Upper lobe of left lung (tissue), 6 donors: ENCODE results near the gene AREL1. TPM values are rescaled to one million over a fixed set of nuclear protein-coding genes. Genes with fewer than 3 reads are reported as not detected.

Experiments used
- ATAC-seq, 2 donors: fragments of 200-7000 bp; cut with Tn5 transposase; one replicate each; pipeline ENCODE4 v1.9.1; 2022; ENCODE audit warnings: mild to moderate bottlenecking in 2 of 2, moderate library complexity in 2 of 2; ENCODE audit not compliant: low FRiP score in 2 of 2
- DNase-seq, 2 donors: peaks; one replicate each; pipeline ENCODE4 v3.0.0-alpha.2; 2019 to 2020
- H3K27ac ChIP-seq, 4 donors: fragments of 200-600 bp; sonication (generic); one replicate each; pipeline ENCODE4 v1.5.1; 2016 to 2019
- H3K27me3 ChIP-seq, 4 donors: fragments of 200-600 bp; sonication (generic); one replicate each; pipeline ENCODE4 v1.5.1; 2017 to 2019
- H3K36me3 ChIP-seq, 4 donors: fragments of 200-600 bp; sonication (generic); one replicate each; pipeline ENCODE4 v1.5.1; 2016 to 2019
- H3K4me1 ChIP-seq, 4 donors: fragments of 200-600 bp; sonication (generic); one replicate each; pipeline ENCODE4 v1.5.1; 2018 to 2019
- H3K4me3 ChIP-seq, 4 donors: fragments of 200-600 bp; sonication (generic); one replicate each; pipeline ENCODE4 v1.5.1; 2017 to 2019; ENCODE audit warnings: mild to moderate bottlenecking in 2 of 4, moderate library complexity in 1 of 4
- H3K9me3 ChIP-seq, 4 donors: fragments of 200-600 bp; sonication (generic); one replicate each; pipeline ENCODE4 v1.5.1; 2018 to 2019
- CTCF ChIP-seq, 6 experiments: fragments of 450-650 bp in 4 of 6; fragments of 200-600 bp in 2 of 6; sonication (generic) in 2 of 6; IDR thresholded peaks; one replicate each; pipeline ENCODE4 v1.5.1; 2016 to 2019; ENCODE audit warnings: antibody characterized with exemption in 6 of 6
- EP300 ChIP-seq, 4 donors: sonication (generic); formaldehyde crosslinking; IDR thresholded peaks; one replicate each; pipeline ENCODE4 v1.5.1; 2017; ENCODE audit warnings: antibody characterized with exemption in 4 of 4, control low read depth in 2 of 4
- POLR2A ChIP-seq, 4 donors: fragments of 450-650 bp; IDR thresholded peaks; one replicate each; pipeline ENCODE4 v1.5.1; 2016 to 2017; ENCODE audit warnings: antibody characterized with exemption in 4 of 4, mild to moderate bottlenecking in 2 of 4
- POLR2AphosphoS5 ChIP-seq, 2 donors: sonication (generic); formaldehyde crosslinking; IDR thresholded peaks; one replicate each; pipeline ENCODE4 v1.5.1; 2017; ENCODE audit warnings: antibody characterized with exemption in 2 of 2
- WGBS, 2 donors: methylation state at CpG; one replicate each; pipeline ENCODE4 v1.1.5; 2017 to 2018; 5-methylcytosine and 5-hydroxymethylcytosine counted together
- total RNA-seq, 6 donors: library from RNA; depleted of rRNA in 4 of 6; stranded (reverse); fragments of >200 nt in 4 of 6; gene quantifications; one replicate each; pipeline versions ENCODE4 v1.1.0 to v1.2.1, GENCODE V29; 2016 to 2021
- donor health status: DM: no; HTN: no; CAD: no; lungs with moderate emphysema.
- donor health status: DM: no; HTN: yes; CAD: no; lungs with severe emphysema.

The AREL1 gene
- total RNA-seq, 6 donors from 2014 or later: 13.5 to 44.0 (median 28.9) TPM

- H3K4me3 ChIP-seq: no peak overlapping the region
- H3K27ac ChIP-seq: peak overlapping the region in 2 of 4 donors; percentile 9 to 49
- no peaks in the 10 kb centered on the region for H3K9me3 ChIP-seq
- peaks cover 0 to 11% (median 1%) of the 10 kb centered on the region in 4 donors for H3K4me1 ChIP-seq
- 84 to 85% methylated on average over 3 of the region's 3 CpGs for WGBS, 2 donors
- DNase-seq: no peak
- no peak for TF ChIP-seq POLR2A (IDR thresholded peaks at IDR 0.05)
- no peak for TF ChIP-seq POLR2AphosphoS5 (IDR thresholded peaks at IDR 0.05)
- TF ChIP-seq CTCF (IDR thresholded peaks at IDR 0.05): no peak
- no peak for TF ChIP-seq EP300 (IDR thresholded peaks at IDR 0.05)
- peaks cover 0 to 12% (median 3%) of the 10 kb centered on the region in 4 donors for H3K36me3 ChIP-seq
- no peaks in the 10 kb centered on the region for H3K27me3 ChIP-seq
- no peak for ATAC-seq
Measured at GRCh38 chr14:74654931-74655330, 57.9 kb downstream of the AREL1 start.

GRCh38 chr14:74653386-74654138, 59.3 kb downstream of the AREL1 start:
- peaks cover 0 to 14% (median 1%) of the 10 kb centered on the region in 4 donors for H3K4me1 ChIP-seq
- DNase-seq (no peak), ATAC-seq (no peak)
- TF ChIP-seq POLR2AphosphoS5 (IDR thresholded peaks at IDR 0.05) (no peak), CTCF (IDR thresholded peaks at IDR 0.05) (no peak)
- H3K4me3 ChIP-seq: no peak overlapping the region
- H3K9me3 ChIP-seq: no peaks in the 10 kb centered on the region
- no peak overlapping the region for H3K27ac ChIP-seq
- H3K27me3 ChIP-seq: no peaks in the 10 kb centered on the region
- WGBS, 2 donors: 72 to 79% methylated on average over 15 of the region's 15 CpGs
- peaks cover 0 to 7% (median 3%) of the 10 kb centered on the region in 4 donors for H3K36me3 ChIP-seq

- no peaks in the 10 kb centered on the region for H3K9me3 ChIP-seq
- no peak overlapping the region for H3K4me3 ChIP-seq
- whole genome bisulfite sequencing, 2 donors: 48 to 74% methylated on average over 4 of the region's 4 CpGs
- peaks cover 0 to 7% (median 3%) of the 10 kb centered on the region in 4 donors for H3K36me3 ChIP-seq
- peaks cover 5 to 19% (median 8%) of the 10 kb centered on the region in 4 donors for H3K4me1 ChIP-seq
- no peak for DNase-seq
- ATAC-seq: no peak
- no peaks in the 10 kb centered on the region for H3K27me3 ChIP-seq
- TF ChIP-seq EP300 (IDR thresholded peaks at IDR 0.05): no peak
- no peak for TF ChIP-seq POLR2AphosphoS5 (IDR thresholded peaks at IDR 0.05)
- TF ChIP-seq CTCF (IDR thresholded peaks at IDR 0.05): no peak
- no peak for TF ChIP-seq POLR2A (IDR thresholded peaks at IDR 0.05)
- H3K27ac ChIP-seq: no peak overlapping the region
Measured at GRCh38 chr14:74652541-74652940, 60.3 kb downstream of the AREL1 start.

GRCh38 chr14:74650927-74651686, 61.8 kb downstream of the AREL1 start:
- H3K27me3 ChIP-seq: no peaks in the 10 kb centered on the region
- no peaks in the 10 kb centered on the region for H3K36me3 ChIP-seq
- DNase-seq (no peak), ATAC-seq (no peak)
- TF ChIP-seq EP300 (IDR thresholded peaks at IDR 0.05) (no peak), CTCF (IDR thresholded peaks at IDR 0.05) (no peak), POLR2AphosphoS5 (IDR thresholded peaks at IDR 0.05) (no peak), POLR2A (IDR thresholded peaks at IDR 0.05) (no peak)
- H3K27ac ChIP-seq: no peak overlapping the region
- peaks cover 5 to 19% (median 9%) of the 10 kb centered on the region in 4 donors for H3K4me1 ChIP-seq
- H3K9me3 ChIP-seq: no peaks in the 10 kb centered on the region
- H3K4me3 ChIP-seq: no peak overlapping the region
- WGBS, 2 donors: 79 to 93% methylated on average over 1 of the region's 1 CpG
